ENCODE data around the gene SIK3.

DNA sequence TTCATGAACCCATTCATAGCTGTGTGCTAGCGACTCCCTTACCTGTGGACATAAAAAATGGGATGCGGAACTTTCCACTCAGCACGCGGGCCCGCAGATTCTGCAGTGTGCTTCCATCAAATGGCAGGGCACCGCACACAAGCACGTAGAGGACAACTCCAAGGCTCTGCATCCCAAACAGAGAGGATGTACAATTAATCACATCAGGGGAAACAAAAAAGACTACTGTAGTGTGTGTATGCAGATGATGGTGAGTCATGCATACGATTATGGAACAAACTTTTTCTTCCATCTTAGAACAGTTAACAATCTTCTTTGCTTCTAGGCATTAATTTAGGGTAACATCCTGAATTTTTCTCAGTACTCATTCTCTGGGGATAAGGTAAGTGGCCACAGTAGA is 202.0 kb downstream of the SIK3 start:
- TF ChIP-seq, protein P1, sequence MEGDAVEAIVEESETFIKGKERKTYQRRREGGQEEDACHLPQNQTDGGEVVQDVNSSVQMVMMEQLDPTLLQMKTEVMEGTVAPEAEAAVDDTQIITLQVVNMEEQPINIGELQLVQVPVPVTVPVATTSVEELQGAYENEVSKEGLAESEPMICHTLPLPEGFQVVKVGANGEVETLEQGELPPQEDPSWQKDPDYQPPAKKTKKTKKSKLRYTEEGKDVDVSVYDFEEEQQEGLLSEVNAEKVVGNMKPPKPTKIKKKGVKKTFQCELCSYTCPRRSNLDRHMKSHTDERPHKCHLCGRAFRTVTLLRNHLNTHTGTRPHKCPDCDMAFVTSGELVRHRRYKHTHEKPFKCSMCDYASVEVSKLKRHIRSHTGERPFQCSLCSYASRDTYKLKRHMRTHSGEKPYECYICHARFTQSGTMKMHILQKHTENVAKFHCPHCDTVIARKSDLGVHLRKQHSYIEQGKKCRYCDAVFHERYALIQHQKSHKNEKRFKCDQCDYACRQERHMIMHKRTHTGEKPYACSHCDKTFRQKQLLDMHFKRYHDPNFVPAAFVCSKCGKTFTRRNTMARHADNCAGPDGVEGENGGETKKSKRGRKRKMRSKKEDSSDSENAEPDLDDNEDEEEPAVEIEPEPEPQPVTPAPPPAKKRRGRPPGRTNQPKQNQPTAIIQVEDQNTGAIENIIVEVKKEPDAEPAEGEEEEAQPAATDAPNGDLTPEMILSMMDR (IDR thresholded peaks at IDR 0.05; ENCODE audit: insufficient read depth, low read length): no peak
- TF ChIP-seq POLR2AphosphoS5 (IDR thresholded peaks at IDR 0.05; ENCODE audit: low read depth) (no peak), SPI1 (IDR thresholded peaks at IDR 0.05; ENCODE audit: borderline replicate concordance, low read depth) (no peak), GABPA (IDR thresholded peaks at IDR 0.05; ENCODE audit: low read depth) (no peak)

Measured in HL-60 (cell line).